PC-9 (cell line): Measurements from ENCODE around the gene SLIT1. TPM values are rescaled to one million over a fixed set of nuclear protein-coding genes. Genes with fewer than 3 reads are reported as not detected.

Source experiments
- BruUV-seq: library from RNA; stranded (reverse); fragments of 400-500 nt; replicated peaks from 2 replicates; lab custom pipeline; 2021; lab: Mats Ljungman, UMichigan
- CTCF ChIA-PET: fragments of 300-600 bp; sonication (Branson Sonifier 250); formaldehyde crosslinking; loops from one replicate; lab custom pipeline; 2022; ENCODE audit warnings: antibody characterized with exemption; lab: Charles Lee
- POLR2A ChIA-PET: fragments of 300-600 bp; sonication (Branson Sonifier 250); formaldehyde crosslinking; loops from one replicate; lab custom pipeline; 2022; ENCODE audit warnings: antibody characterized with exemption; ENCODE audit not compliant: unreplicated experiment; lab: Charles Lee
- DNase-seq, 2 experiments: peaks; one replicate each; pipeline versions ENCODE4 v3.0.0 to v3.0.0-alpha.2; 2015 to 2022; ENCODE audit warnings: mixed read lengths in 1 of 2
- H2AFZ ChIP-seq: fragments of 200-600 bp; sonication (generic); 2 replicates; pipeline ENCODE4 v1.8.1; 2017; ENCODE audit warnings: antibody characterized with exemption
- H3F3A ChIP-seq: fragments of 200-600 bp; sonication (generic); 2 replicates; pipeline ENCODE4 v1.8.1; 2017; ENCODE audit warnings: antibody characterized with exemption, mild to moderate bottlenecking, low read depth; ENCODE audit not compliant: insufficient read depth
- H3K27ac ChIP-seq: fragments of 200-600 bp; sonication (generic); 2 replicates; pipeline ENCODE4 v1.6.1; 2016; ENCODE audit warnings: mixed run types
- H3K27me3 ChIP-seq: fragments of 200-600 bp; sonication (generic); 2 replicates; pipeline ENCODE4 v1.6.1; 2016; ENCODE audit warnings: low read depth, mixed run types; ENCODE audit not compliant: insufficient read depth
- H3K36me3 ChIP-seq: fragments of 200-600 bp; sonication (generic); 2 replicates; pipeline ENCODE4 v1.6.1; 2016; ENCODE audit warnings: low read depth, mixed run types
- H3K4me1 ChIP-seq: fragments of 200-600 bp; sonication (generic); replicated peaks from 2 replicates; pipeline ENCODE4 v1.6.1; 2016; ENCODE audit warnings: mixed run types; ENCODE audit not compliant: insufficient read depth
- H3K4me2 ChIP-seq: fragments of 200-600 bp; sonication (generic); 2 replicates; pipeline ENCODE4 v1.6.1; 2017; ENCODE audit warnings: mixed run types
- H3K4me3 ChIP-seq: fragments of 200-600 bp; sonication (generic); 2 replicates; pipeline ENCODE4 v1.6.1; 2016; ENCODE audit warnings: mixed run types
- H3K79me2 ChIP-seq: fragments of 200-600 bp; sonication (generic); 2 replicates; pipeline ENCODE4 v1.6.1; 2017; ENCODE audit warnings: low read depth, mixed run types
- H3K9me2 ChIP-seq: fragments of 200-600 bp; sonication (generic); 2 replicates; pipeline ENCODE4 v1.8.1; 2017; ENCODE audit warnings: mild to moderate bottlenecking; ENCODE audit not compliant: insufficient read depth
- H3K9me3 ChIP-seq: fragments of 200-600 bp; sonication (generic); 2 replicates; pipeline ENCODE4 v1.8.1; 2016; ENCODE audit warnings: low read depth; ENCODE audit not compliant: insufficient read depth
- H4K20me1 ChIP-seq: fragments of 200-600 bp; sonication (generic); 2 replicates; pipeline ENCODE4 v1.8.1; 2017; ENCODE audit not compliant: insufficient read depth
- EZH2 ChIP-seq: fragments of 200-600 bp; sonication (generic); IDR thresholded peaks from 2 replicates; pipeline ENCODE4 v1.8.0; 2017; ENCODE audit warnings: antibody characterized with exemption, low read depth
- intact Hi-C: fragments of 100-400 bp; cut with micrococcal nuclease; formaldehyde crosslinking; loops from one replicate; pipeline ENCODE4 v1.10.0; 2022; ENCODE audit not compliant: unreplicated experiment
- total RNA-seq: library from RNA; stranded (reverse); gene quantifications from 2 replicates; pipeline ENCODE4 v1.2.3, GENCODE V29; 2021
- TF ChIP-seq, protein P1 (sequence below): fragments of 200-600 bp; sonication (generic); conservative IDR thresholded peaks from 2 replicates; pipeline ENCODE4 v1.6.1; 2017; ENCODE audit warnings: mixed run types, antibody characterized with exemption, mild to moderate bottlenecking, moderate library complexity

The SLIT1 gene
- total RNA-seq, 1 experiment from 2014 or later = not detected

DNA sequence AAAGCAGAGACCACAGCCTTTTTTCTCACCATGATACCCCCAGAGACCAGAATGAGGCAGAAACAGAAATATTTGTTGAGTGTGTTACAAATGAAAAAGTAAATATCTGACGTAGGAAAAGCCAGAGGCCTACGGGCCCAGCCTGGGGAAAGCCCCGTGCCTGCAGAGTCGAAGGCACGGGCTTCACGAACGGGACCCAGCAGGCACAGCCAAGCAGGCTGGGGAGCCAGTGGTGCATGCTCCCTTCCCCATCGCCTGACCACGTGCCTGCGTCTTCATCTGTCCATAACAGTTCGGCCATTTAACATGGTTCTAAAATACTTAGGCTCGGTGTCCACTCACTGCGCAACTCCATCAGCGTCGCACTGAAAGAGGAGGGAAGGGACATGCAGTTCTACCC, 50.8 kb downstream of the SLIT1 start:
- BruUV-seq = no TSS peak
- ChIA-PET CTCF (no interaction called here), POLR2A (no interaction called here)
- no peaks in the 10 kb centered on the region for H3F3A ChIP-seq
- no peak overlapping the region for H3K4me3 ChIP-seq
- no peaks in the 10 kb centered on the region for H3K9me2 ChIP-seq
- no peak overlapping the region for H3K27ac ChIP-seq
- peaks cover 41% of the 10 kb centered on the region for H3K27me3 ChIP-seq
- H4K20me1 ChIP-seq = no peaks in the 10 kb centered on the region
- TF ChIP-seq, protein P1, sequence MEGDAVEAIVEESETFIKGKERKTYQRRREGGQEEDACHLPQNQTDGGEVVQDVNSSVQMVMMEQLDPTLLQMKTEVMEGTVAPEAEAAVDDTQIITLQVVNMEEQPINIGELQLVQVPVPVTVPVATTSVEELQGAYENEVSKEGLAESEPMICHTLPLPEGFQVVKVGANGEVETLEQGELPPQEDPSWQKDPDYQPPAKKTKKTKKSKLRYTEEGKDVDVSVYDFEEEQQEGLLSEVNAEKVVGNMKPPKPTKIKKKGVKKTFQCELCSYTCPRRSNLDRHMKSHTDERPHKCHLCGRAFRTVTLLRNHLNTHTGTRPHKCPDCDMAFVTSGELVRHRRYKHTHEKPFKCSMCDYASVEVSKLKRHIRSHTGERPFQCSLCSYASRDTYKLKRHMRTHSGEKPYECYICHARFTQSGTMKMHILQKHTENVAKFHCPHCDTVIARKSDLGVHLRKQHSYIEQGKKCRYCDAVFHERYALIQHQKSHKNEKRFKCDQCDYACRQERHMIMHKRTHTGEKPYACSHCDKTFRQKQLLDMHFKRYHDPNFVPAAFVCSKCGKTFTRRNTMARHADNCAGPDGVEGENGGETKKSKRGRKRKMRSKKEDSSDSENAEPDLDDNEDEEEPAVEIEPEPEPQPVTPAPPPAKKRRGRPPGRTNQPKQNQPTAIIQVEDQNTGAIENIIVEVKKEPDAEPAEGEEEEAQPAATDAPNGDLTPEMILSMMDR = no peak
- no peak for TF ChIP-seq EZH2
- H2AFZ ChIP-seq = no peak overlapping the region
- intact Hi-C loops = no loop called here
- no peaks in the 10 kb centered on the region for H3K9me3 ChIP-seq
- DNase-seq = no peak
- H3K4me1 ChIP-seq = no peaks in the 10 kb centered on the region
- H3K79me2 ChIP-seq = no peaks in the 10 kb centered on the region
- no peaks in the 10 kb centered on the region for H3K36me3 ChIP-seq
- H3K4me2 ChIP-seq = no peak overlapping the region

DNA sequence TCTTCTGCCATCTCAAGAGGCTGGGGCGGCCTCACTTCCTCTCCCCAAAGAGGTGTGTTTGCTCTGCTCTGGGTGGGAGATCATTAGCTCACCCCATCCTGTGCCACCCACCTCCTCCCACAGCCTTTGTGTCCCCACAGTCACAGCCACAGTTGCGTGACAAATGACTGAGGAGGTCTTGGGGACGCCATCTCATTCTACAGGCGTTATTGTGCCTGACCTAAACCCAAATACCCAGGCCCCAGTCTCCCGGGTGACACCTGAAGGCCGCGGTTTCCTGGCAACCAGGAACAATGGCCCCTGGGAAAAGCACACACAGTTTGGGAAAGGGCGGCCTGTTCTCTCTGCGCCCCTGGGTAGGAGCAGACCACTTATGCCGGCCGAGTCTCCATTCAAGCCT, 51.6 kb downstream of the SLIT1 start:
- no peak for DNase-seq
- no peaks in the 10 kb centered on the region for H3F3A ChIP-seq
- H3K4me2 ChIP-seq = no peak overlapping the region
- TF ChIP-seq, protein P1 = no peak
- no peak for TF ChIP-seq EZH2
- no peaks in the 10 kb centered on the region for H3K36me3 ChIP-seq
- no peaks in the 10 kb centered on the region for H4K20me1 ChIP-seq
- peaks cover 43% of the 10 kb centered on the region for H3K27me3 ChIP-seq
- no peak overlapping the region for H3K4me3 ChIP-seq
- BruUV-seq = no TSS peak
- ChIA-PET CTCF (no interaction called here), POLR2A (no interaction called here)
- intact Hi-C loops = no loop called here
- H3K27ac ChIP-seq = no peak overlapping the region
- H3K9me3 ChIP-seq = no peaks in the 10 kb centered on the region
- no peak overlapping the region for H2AFZ ChIP-seq
- H3K79me2 ChIP-seq = no peaks in the 10 kb centered on the region
- H3K9me2 ChIP-seq = no peaks in the 10 kb centered on the region
- H3K4me1 ChIP-seq = no peaks in the 10 kb centered on the region

DNA sequence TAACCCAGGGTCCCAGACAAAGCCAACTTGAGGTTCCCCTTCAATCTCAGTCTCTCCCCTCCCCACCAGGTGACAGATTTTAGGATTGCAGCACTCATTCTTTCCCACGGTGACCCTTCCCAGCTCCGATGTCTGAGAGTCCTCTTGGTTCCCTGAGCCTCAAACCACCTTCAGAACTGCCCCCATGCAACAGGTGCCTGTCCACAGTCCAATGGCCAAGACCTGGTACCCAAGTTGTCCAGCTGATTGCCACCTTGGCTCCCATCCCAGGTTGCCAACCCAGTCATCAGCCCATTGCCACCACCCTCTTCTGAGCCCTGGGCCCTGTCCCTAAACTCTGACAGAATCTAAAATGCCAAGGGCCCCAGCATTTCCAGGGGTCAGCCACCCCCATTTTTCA, 53.5 kb downstream of the SLIT1 start:
- H3K4me1 ChIP-seq = no peaks in the 10 kb centered on the region
- POLR2A ChIA-PET = no interaction called here
- peaks cover 39% of the 10 kb centered on the region for H3K27me3 ChIP-seq
- no peak overlapping the region for H2AFZ ChIP-seq
- H3K4me3 ChIP-seq = no peak overlapping the region
- H4K20me1 ChIP-seq = no peaks in the 10 kb centered on the region
- intact Hi-C loops = no loop called here
- no peak for DNase-seq
- BruUV-seq = no TSS peak
- H3K79me2 ChIP-seq = no peaks in the 10 kb centered on the region
- no peaks in the 10 kb centered on the region for H3K9me3 ChIP-seq
- TF ChIP-seq, protein P1 = no peak
- TF ChIP-seq EZH2 = no peak
- H3K36me3 ChIP-seq = no peaks in the 10 kb centered on the region
- H3F3A ChIP-seq = no peaks in the 10 kb centered on the region
- no peak overlapping the region for H3K27ac ChIP-seq
- CTCF ChIA-PET = no interaction called here
- H3K9me2 ChIP-seq = no peaks in the 10 kb centered on the region
- H3K4me2 ChIP-seq = no peak overlapping the region
